HG03439 (cell line): ENCODE results near the gene PACSIN3.
"Not testable (repeated sequence)": the region's sequence is repeated elsewhere in the genome, so short reads cannot be mapped to it uniquely, and the experiment has no call there.

ENCODE experiments used
- ATAC-seq: cut with Tn5 transposase; IDR thresholded peaks from one replicate; pipeline ENCODE4 v1.9.1; 2021; ENCODE audit warnings: mild to moderate bottlenecking, moderate library complexity; ENCODE audit not compliant: unreplicated experiment

The PACSIN3 gene

GRCh38 chr11:47186076-47186699, at the start of gene PACSIN3:
Gene PACSIN3, minus strand, starts transcription at chr11:47186434. Its CDS starts 3,707 bp downstream, at chr11:47182727.
- ATAC-seq: peak; percentile 60

GRCh38 chr11:47235163-47235562, 48.9 kb upstream of the PACSIN3 start:
- ATAC-seq: no peak

- ATAC-seq: no peak
Measured at GRCh38 chr11:47234669-47235100, 48.5 kb upstream of the PACSIN3 start.

GRCh38 chr11:47233989-47234668, 47.9 kb upstream of the PACSIN3 start:
- no peak for ATAC-seq

GRCh38 chr11:47233051-47233450, 46.8 kb upstream of the PACSIN3 start:
- no peak for ATAC-seq

- ATAC-seq: no peak
Measured at GRCh38 chr11:47229161-47229560, 42.9 kb upstream of the PACSIN3 start.

GRCh38 chr11:47225552-47226400, 39.5 kb upstream of the PACSIN3 start:
- peak; percentile 83 for ATAC-seq

- ATAC-seq: no peak
Measured at GRCh38 chr11:47222696-47223095, 36.5 kb upstream of the PACSIN3 start.

- no peak for ATAC-seq
Measured at GRCh38 chr11:47220401-47220821, 34.2 kb upstream of the PACSIN3 start.

GRCh38 chr11:47216121-47216798, 30.0 kb upstream of the PACSIN3 start:
- ATAC-seq: no peak

- ATAC-seq: no peak
Measured at GRCh38 chr11:47215366-47215910, 29.2 kb upstream of the PACSIN3 start.

GRCh38 chr11:47213950-47214565, 27.8 kb upstream of the PACSIN3 start:
- ATAC-seq: peak; percentile 66

- ATAC-seq: no peak
Measured at GRCh38 chr11:47212938-47213337, 26.7 kb upstream of the PACSIN3 start.

GRCh38 chr11:47208628-47209027, 22.4 kb upstream of the PACSIN3 start:
- ATAC-seq: no peak

- ATAC-seq: not testable (repeated sequence)
Measured at GRCh38 chr11:47208008-47208552, 21.8 kb upstream of the PACSIN3 start.

GRCh38 chr11:47207459-47207858, 21.2 kb upstream of the PACSIN3 start:
- ATAC-seq: no peak

- ATAC-seq: not testable (repeated sequence)
Measured at GRCh38 chr11:47206577-47206976, 20.3 kb upstream of the PACSIN3 start.

- ATAC-seq: no peak
Measured at GRCh38 chr11:47204637-47204989, 18.4 kb upstream of the PACSIN3 start.

- ATAC-seq: no peak
Measured at GRCh38 chr11:47202576-47202975, 16.3 kb upstream of the PACSIN3 start.

GRCh38 chr11:47201015-47201414, 14.8 kb upstream of the PACSIN3 start:
- no peak for ATAC-seq
